Measurements from ENCODE around the gene EXOC6.

DNA sequence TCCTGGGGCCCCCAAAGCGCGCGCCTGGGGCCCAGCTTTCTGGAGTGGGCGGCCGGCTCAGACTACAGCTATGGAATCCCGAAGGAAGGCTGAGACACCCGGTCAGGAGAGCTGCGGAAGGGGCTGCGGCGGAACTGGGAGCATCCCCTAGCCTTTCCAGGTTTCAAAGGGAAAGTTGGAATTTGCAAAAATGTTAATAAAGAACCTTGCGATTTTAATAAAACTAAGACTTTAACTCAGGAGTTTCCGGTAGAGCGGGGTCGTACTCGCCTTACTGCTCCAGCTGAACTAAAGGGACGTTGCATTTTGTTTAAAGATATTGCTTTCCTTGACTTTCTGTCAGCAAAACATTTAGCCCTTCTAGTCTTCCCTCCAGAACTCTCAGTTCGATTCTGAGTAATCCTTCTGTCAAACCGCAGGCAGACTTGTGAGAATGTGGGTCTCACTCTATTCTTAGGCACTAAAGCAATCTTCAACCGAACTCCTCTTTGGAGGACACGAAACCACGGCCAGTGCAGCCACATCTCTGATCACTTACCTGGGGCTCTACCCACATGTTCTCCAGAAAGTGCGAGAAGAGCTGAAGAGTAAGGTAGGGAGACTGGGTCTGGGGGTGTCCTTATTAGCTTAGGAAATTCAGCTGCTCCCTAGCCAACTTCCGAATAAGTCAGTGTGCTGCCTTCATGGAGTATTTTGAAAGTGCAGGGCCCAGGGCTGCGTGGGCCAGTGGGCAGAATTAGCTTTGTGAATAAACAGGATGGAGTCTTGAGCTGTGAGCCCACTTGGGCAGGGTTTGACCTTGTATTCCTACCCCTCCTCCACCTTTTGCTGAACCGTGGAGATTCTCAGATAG, 227.3 kb downstream of the EXOC6 start:
- TF ChIP-seq, protein P1, sequence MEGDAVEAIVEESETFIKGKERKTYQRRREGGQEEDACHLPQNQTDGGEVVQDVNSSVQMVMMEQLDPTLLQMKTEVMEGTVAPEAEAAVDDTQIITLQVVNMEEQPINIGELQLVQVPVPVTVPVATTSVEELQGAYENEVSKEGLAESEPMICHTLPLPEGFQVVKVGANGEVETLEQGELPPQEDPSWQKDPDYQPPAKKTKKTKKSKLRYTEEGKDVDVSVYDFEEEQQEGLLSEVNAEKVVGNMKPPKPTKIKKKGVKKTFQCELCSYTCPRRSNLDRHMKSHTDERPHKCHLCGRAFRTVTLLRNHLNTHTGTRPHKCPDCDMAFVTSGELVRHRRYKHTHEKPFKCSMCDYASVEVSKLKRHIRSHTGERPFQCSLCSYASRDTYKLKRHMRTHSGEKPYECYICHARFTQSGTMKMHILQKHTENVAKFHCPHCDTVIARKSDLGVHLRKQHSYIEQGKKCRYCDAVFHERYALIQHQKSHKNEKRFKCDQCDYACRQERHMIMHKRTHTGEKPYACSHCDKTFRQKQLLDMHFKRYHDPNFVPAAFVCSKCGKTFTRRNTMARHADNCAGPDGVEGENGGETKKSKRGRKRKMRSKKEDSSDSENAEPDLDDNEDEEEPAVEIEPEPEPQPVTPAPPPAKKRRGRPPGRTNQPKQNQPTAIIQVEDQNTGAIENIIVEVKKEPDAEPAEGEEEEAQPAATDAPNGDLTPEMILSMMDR (IDR thresholded peaks at IDR 0.05) = no peak
- TF ChIP-seq POLR2A (IDR thresholded peaks at IDR 0.05) (no peak), EP300 (IDR thresholded peaks at IDR 0.05) (no peak)
